HG03439 (cell line): ENCODE results near the gene APOC3.
"Not testable (repeated sequence)": the region's sequence is repeated elsewhere in the genome, so short reads cannot be mapped to it uniquely, and the experiment has no call there.

Experiments
- ATAC-seq: cut with Tn5 transposase; IDR thresholded peaks from one replicate; pipeline ENCODE4 v1.9.1; 2021; ENCODE audit warnings: mild to moderate bottlenecking, moderate library complexity; ENCODE audit not compliant: unreplicated experiment

APOC3 gene

GRCh38 chr11:116801662-116802061 is 28.0 kb upstream of the APOC3 start:
- ATAC-seq, result not testable (repeated sequence)

GRCh38 chr11:116804001-116804400 is 25.7 kb upstream of the APOC3 start:
- no peak for ATAC-seq

DNA sequence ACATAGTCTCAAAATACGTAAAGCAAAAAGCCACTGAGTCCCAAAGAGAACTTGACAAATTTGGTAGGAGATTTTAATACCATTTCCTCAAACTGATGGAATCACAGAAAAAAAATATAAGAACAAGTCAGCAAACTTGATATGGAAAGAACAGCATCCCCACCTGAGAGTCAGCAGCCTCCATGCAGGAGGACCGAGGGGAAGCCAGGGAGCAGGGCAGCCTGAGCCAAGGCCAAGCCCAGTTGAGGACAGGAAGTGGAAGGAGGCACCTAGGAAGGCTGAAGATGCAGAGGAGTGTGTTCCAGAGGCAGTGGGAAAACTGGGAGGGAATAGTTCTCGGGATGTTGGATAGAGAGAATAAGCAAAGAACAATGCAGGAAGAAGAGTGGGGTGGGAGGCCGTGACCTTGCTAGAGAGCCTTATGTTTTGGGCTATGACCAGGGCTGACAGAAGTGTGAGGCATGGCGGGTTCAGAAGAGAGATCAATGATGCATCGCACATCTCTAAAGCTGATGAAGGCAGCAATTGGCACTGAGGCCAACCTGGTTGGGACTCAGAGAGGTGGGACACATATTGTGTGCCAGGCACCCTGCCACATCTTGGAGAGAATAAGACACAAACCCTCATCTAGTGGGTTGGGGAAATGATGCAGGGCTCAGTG is 22.0 kb upstream of the APOC3 start:
- no peak for ATAC-seq

DNA sequence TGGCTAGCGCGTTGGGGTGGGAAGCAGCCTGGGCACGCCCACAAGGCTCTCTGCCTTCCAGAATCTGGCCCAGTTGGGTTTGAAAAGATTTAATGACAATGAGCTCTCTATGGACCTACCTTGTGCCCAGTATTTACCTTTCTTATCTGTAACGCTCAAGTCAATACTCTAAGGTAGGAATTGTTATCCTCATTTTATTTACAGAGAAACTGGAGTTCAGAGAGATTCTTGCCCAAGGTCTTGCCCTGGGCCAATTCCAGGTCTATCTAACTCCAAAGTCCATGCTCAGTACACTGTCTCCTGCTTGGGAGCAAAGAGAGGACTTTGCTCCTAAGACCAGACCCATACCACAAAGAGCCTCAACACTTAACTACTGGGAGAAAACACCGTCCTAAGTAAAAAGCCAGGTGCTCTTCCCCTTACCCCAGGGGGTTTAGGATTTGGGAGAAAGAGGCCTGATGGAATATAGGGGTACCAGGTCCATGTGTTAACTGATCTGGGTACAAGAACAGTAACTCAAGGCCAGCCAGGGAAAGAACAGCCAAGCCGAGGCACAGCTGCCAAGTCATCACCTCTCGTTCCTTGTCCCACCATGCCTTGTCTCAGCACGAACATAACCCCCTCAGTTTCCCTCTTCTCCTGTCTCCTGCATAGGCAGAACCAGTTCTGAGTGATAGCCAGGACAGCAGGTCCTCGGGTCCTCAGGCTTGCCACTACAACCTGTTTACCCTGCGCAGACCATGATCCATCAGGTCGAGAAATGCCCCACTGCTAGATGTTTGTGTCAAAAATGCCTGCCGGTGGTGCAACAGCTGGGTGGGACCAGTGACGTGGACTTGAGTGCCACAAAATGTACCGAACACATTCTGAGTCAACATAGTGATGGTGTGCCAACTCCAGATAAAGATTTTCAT is 21.2 kb upstream of the APOC3 start:
- ATAC-seq, result no peak

- no peak for ATAC-seq
These were observed 18.5 kb upstream of the APOC3 start for GRCh38 chr11:116811194-116811593.

- no peak for ATAC-seq
These were observed 17.6 kb upstream of the APOC3 start for GRCh38 chr11:116812109-116812508.

- no peak for ATAC-seq
These were observed 16.5 kb upstream of the APOC3 start for GRCh38 chr11:116813170-116813569.

DNA sequence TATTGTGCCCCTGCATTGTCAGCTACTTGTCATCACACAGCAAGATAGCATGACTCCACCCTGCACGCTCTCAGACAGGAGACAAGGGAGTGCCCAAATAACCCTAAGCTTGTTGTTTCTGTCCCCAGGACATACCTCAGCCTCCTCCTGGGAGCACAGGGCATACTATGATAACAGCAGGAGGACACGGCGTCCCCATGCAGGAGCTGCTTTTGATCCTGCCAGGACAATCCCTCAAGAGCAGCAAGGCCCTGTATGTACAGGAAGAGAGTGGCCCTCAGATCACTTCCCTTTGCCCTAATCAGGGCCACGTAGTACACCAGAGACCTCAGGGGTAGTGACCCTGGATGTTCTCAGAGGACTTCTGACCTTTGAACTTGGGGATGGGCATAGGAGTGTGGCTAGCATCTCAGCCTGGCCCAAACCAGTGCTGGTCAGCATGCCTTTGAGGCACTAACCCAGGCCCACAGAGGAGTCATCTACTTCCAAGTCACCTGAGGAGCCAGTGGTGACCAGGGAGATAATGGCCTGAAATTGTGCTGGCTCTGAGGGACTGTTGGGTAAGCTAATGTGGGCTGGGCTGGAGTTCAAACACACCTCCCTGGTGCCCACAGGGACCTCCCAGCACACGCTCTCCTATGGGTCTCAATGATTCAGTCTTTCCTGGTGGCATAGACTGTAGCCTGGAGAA is 15.8 kb upstream of the APOC3 start:
- ATAC-seq, result no peak

GRCh38 chr11:116814502-116814901 is 15.2 kb upstream of the APOC3 start:
- no peak for ATAC-seq

DNA sequence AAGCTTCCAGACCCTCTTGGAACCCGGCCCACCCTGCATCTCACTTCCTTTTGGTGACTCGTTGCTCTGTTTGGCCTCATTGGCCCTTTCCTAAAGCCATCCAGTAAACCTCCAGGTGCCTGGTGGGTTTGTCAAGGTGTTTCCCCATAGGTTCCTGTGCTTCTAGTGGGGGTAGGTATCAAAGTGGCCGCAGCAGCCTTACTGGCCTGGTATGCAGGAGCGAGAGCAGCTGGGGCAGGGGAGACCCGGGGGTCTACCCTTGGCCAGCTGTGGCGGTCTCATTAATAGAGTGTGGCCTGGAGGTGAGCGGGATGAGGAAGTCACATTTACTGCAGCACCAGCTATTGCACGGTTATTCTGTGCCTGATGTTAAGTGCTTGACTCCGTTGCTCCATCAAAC is 10.7 kb upstream of the APOC3 start:
- no peak for ATAC-seq

GRCh38 chr11:116821050-116821918 is 8.4 kb upstream of the APOC3 start:
- ATAC-seq, result no peak

DNA sequence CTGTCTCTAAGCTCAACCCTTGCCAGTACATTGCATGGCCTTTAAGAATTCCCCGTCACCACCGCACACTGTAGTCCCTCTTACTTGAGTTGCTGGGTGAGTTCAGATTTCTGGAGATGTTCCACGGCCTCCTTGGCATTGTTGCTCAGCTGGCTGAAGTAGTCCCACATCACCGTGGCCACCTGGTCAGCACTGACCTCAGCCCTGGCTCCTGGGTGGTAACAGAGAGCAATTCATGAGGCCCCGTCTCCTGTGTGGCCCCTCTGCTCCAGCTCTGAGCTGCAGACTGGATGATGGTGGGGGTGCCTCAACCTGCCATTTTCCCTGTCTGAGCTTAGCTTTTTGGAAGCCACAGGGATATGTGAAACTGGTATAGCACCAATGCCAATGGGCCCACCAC is 7.1 kb upstream of the APOC3 start:
- no peak for ATAC-seq

DNA sequence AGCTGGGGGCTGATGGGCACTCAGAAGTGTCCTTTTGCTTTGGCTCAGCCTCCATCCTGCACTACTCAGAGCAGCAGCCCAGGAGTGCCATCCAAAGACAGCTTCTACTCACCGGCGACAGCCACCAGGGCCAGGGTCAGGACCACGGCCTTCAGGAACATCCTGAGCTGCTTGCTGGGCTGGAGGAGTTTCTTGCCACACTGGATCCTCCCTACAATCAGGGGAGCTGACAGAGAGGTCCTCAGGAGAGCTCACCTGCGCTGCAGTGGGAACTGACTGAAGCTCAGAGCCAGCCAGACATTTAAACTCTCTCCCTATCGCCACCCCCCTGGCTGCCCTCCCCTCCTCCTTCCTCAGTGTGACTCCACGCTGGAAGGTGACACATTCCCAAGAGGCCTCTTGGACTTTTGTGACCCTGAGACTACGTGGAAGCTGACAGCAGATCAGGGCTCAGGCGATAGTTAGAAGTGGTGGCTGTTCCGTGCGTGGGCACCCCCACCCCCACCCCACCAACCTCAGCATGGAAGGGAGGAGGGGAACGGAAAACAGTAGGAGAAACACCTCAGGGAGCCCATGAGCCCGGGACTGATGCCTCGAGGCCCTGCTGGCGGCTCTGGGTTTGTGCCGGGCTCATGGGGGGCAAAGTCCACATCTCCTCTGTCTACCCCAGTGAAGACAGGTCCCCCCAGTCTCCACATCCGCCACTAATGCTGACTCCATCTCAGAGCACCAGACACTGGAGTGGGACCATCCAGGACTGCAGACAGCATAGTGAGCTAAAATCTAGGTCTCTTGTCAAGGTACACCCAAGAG is 6.5 kb upstream of the APOC3 start, which contains the start of gene APOA4:
APOA4 (minus strand) TSS at position 274 of the 813 bp plus-strand sequence; CDS start at position 161, 113 bp downstream.
- no peak for ATAC-seq

- no peak for ATAC-seq
These were observed 4.3 kb upstream of the APOC3 start for GRCh38 chr11:116825434-116825833.

- ATAC-seq, result no peak
These were observed 3.6 kb upstream of the APOC3 start for GRCh38 chr11:116825854-116826750.

DNA sequence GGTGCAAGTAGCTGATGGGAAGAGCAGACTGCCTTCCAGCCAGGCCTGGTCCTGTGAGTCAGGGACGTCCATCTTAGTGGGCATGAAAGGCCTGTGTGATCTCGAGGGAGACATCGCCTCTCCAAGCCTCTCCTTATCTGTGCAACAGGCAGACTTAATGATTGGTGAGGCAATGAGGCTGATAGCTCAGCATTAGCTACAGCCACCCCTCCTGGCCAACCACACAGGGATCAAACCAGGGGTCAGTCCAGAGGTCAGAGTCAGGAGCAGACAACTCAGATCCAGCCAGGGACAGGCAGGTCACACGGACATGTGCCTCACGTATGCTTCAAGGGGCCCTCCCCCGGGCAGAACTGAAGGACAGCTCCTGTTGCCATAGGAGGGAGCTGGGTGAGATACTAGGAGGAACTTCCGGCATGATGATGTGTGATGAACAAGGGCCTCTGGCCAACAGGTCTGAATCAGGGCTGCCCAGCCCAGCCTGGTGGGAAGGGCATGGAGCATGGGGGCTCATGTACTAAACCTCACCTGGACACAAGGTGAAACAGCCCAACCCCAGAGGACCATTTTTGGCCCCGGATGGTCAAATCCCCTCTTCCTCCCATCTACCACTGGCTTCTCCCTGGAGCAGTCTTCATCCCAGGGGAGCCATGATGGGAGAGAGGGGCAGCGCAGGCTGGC is 2.8 kb upstream of the APOC3 start:
- ATAC-seq, result no peak

DNA sequence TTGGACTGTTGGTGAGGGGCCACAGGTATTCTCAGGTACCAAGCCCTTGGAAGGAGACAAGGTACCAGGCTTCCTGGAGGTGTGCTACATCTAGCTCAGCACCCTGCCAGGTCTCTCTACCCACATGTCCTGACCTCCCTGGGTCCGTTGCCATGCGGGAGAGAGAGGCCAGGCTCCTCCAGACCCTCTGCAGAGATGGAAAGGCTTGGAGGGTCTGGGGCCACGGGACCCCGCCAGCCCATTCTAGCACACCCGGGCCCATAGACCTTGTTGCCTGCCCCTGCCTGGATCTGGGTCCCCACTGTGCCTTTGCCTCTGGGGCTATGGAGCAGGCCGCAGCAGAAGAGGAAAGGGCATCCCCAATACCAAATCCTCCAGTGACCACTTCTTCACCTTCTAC is 2.2 kb upstream of the APOC3 start:
- ATAC-seq, result no peak
